GM18861 (cell line): ENCODE data around the gene C22orf23.

Experiments used
- ATAC-seq: cut with Tn5 transposase; IDR thresholded peaks from one replicate; pipeline ENCODE4 v1.9.1; 2021; ENCODE audit not compliant: unreplicated experiment

The C22orf23 gene

DNA sequence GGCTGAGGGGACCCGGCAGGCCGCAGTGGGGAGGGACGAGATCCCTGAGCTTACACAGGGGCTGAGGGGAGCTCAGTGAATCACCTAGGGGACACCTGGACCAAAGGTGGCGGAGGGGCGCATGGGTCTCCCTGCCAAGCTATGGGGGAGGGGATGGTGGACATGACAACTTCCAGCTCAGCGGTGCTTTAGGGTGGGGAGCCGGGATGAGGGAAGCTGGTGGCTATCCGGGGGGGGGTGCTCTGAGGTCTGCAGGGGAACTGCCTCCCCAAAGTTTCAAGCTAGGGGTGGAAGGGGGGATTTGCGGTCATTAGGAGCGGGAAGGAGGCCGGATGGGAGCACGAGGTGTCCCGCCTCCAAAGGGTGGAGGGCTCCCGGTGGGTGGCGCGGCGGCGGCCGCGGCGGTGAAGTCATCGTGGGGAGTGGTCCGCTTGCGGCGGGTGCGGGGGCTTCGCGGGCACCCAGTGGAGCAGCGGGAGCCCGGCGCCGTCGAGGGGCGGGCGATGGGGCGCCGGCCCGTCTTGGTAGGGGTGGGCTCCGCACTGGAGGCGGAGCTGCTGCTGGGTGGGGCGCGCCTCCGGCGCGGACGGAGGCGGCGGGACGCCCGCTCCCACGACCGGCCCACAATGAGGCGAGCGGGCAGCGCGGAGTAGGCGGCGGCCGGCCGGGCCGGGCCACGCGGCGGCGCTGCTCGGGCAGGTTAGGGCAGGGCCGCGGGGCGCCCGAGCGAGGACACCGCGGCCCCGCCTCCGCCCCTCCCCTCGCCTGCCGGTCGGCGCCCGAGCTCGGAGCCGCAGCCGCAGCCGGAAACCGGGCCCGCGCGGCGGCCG lies 47.7 kb downstream of the C22orf23 start, which contains the start of gene MICALL1:
Gene MICALL1, plus strand, starts transcription at position 764 of the 830 bp plus-strand sequence. CDS start 126 bp downstream, outside the sequence.
- peak; percentile 74 for ATAC-seq

DNA sequence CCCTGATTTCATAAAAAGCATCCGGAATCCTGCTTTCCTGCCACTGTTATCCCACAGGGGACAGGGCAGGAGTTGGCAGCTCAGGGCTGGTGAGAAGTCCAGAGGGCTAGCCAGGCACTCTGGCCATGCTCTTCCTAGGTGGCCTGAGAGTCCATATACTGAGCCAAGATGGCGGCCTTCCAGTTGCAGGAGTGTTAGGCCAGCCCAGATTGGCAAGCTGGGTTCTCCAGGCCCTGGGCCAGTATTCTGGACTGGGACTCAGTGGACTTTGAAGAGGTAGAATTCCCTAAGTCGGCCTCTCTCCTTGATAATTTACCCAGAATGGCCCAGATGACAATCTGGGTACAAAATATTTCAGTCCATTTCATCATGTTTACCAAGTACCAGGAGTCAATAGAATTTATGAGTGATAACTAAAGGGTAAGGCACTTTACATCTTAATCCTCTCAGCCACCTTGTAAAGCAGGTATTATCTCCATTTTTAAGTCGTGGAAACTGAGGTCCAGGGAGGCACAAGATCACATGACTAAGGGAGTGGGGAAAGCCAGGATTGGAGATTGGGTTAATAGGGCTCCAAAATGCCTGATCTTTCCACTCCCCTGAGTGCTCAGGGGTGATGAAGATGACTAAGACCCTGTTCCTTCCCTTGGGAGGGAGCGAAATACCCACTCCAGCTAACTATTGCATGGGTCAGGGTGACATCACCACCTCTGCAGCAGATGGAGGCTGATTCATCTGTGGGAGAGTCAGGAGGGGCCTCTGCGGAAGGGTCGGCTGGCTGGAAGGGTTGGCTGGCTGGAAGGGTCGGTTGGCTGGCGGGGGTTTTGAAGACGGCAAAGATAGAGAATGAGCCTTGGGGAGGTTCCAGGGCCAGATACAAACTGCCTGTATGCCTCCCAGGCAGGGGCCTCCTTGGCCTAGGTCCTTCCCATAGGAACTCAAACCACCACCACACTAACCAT lies 48.5 kb downstream of the C22orf23 start:
- no peak for ATAC-seq

GRCh38 chr22:37898441-37899181 lies 54.8 kb downstream of the C22orf23 start:
- ATAC-seq: no peak

DNA sequence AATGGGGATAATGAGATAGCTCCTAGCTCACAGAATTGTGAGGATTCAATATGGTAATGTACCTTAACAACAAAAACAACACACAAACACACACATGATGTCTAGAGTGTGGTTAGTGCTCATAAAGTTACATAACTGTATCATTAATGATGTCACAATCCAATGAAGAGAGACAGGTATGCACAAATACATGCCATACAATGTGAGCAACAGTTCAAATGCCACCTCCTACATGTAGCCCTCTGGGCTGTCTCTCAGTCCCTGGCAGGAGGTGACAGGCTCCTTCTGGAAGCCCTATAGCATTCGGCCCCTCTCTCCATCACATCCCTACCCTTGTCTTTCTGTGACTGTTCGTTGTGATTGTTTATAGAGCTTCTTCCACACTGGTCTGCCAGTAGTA lies 55.6 kb downstream of the C22orf23 start:
- no peak for ATAC-seq

DNA sequence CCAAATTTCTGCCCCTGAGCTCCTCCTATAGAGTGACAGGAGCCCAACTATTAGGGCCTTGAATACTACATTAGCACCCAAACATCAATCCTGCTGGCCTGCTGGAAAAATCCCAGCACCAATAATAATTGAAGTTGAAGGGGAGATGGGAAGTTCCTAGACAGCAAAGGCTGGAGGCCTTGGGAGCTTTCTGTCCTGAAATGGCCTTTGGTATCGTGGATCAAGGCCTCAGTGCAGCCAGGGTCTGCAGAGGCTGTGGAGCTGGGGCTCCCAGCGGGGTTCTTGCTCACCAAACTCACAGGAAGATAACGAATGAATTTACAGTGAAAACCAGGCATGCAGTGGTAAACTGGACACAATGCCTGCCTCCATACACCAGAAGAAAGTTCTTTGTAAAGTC lies 56.5 kb downstream of the C22orf23 start:
- ATAC-seq: no peak

GRCh38 chr22:37896181-37896592 lies 57.2 kb downstream of the C22orf23 start:
- ATAC-seq: no peak

GRCh38 chr22:37894939-37895670 lies 58.3 kb downstream of the C22orf23 start:
- ATAC-seq: no peak

- ATAC-seq: no peak
Observed at GRCh38 chr22:37893583-37893983, 59.8 kb downstream of the C22orf23 start.
